CD4-positive, alpha-beta T cell (primary cell): Measurements from ENCODE around the gene INPP4A. TPM values are rescaled to one million over a fixed set of nuclear protein-coding genes. Genes with fewer than 3 reads are reported as not detected.

Experiments used
- ATAC-seq: fragments of 200-7000 bp; cut with Tn5 transposase; one replicate; pipeline ENCODE4 v1.10.0; 2022; ENCODE audit warnings: mild to moderate bottlenecking; ENCODE audit not compliant: poor library complexity
- CTCF ChIA-PET: fragments of 350-600 bp; sonication (Branson Sonifier 250); formaldehyde crosslinking; loops from one replicate; lab custom pipeline; 2021; ENCODE audit warnings: antibody characterized with exemption, inconsistent platforms; lab: Charles Lee
- POLR2A ChIA-PET: fragments of 350-600 bp; sonication (Branson Sonifier 250); formaldehyde crosslinking; loops from one replicate; lab custom pipeline; 2021; ENCODE audit warnings: antibody characterized with exemption, inconsistent platforms; lab: Charles Lee
- DNase-seq, 14 experiments: peaks; one replicate each; pipeline ENCODE4 v3.0.0-alpha.2; 2013 to 2020; ENCODE audit warnings: mixed read lengths in 2 of 14
- H3K27ac ChIP-seq, 2 donors: one replicate each; pipeline versions ENCODE4 v1.5.1 to v1.7.0; 2013; ENCODE audit warnings: low read length in 2 of 2, low read depth in 1 of 2, mild to moderate bottlenecking in 1 of 2
- H3K27me3 ChIP-seq, 2 experiments: 1 replicate in 1 of 2; 2 replicates in 1 of 2; pipeline versions ENCODE4 v1.6.1 to v1.7.0; 2013; ENCODE audit warnings: low read length in 2 of 2, control low read depth in 1 of 2, mild to moderate bottlenecking in 1 of 2, moderate library complexity in 1 of 2; ENCODE audit not compliant: insufficient read depth in 2 of 2, control insufficient read depth in 1 of 2
- H3K36me3 ChIP-seq: one replicate; pipeline ENCODE4 v1.6.1; 2013; ENCODE audit warnings: low read length, control low read depth; ENCODE audit not compliant: insufficient read depth
- H3K4me1 ChIP-seq: one replicate; pipeline ENCODE4 v1.6.1; 2013; ENCODE audit warnings: low read length, control low read depth; ENCODE audit not compliant: insufficient read depth
- H3K4me3 ChIP-seq: one replicate; pipeline ENCODE4 v1.5.1; 2013; ENCODE audit warnings: mild to moderate bottlenecking, low read length, moderate library complexity
- H3K9me3 ChIP-seq, 2 experiments: 1 replicate in 1 of 2; 2 replicates in 1 of 2; pipeline versions ENCODE4 v1.6.1 to v1.7.0; 2013; ENCODE audit warnings: low read length in 2 of 2, mild to moderate bottlenecking in 2 of 2, control low read depth in 1 of 2, moderate library complexity in 1 of 2; ENCODE audit not compliant: control insufficient read depth in 1 of 2, insufficient read depth in 1 of 2
- H3K27ac Mint-ChIP-seq: one replicate; pipeline ENCODE4 v1.8.0; 2020; ENCODE audit warnings: mixed read lengths
- H3K27me3 Mint-ChIP-seq: one replicate; pipeline ENCODE4 v1.8.0; 2021; ENCODE audit warnings: mixed read lengths
- H3K36me3 Mint-ChIP-seq: one replicate; pipeline ENCODE4 v1.8.0; 2021; ENCODE audit warnings: low read depth, mixed read lengths
- H3K4me1 Mint-ChIP-seq: one replicate; pipeline ENCODE4 v1.8.0; 2021; ENCODE audit warnings: low read depth, mixed read lengths
- H3K4me3 Mint-ChIP-seq: one replicate; pipeline ENCODE4 v1.8.0; 2020; ENCODE audit warnings: mild to moderate bottlenecking, mixed read lengths
- H3K9me3 Mint-ChIP-seq: one replicate; pipeline ENCODE4 v1.8.0; 2020; ENCODE audit warnings: mixed read lengths
- intact Hi-C, 2 experiments: fragments of 100-400 bp; cut with DNase I in 1 of 2; cut with micrococcal nuclease in 1 of 2; formaldehyde crosslinking; loops; one replicate each; pipeline versions ENCODE4 v1.15.1 to v1.9.0; 2023 to 2025; cut with DNase I, micrococcal nuclease
- total RNA-seq, 174 experiments: library from RNA in 2 of 174; stranded (reverse) in 2 of 174; gene quantifications; one replicate each; pipeline ENCODE4 v1.2.3 and lab custom pipeline; 2021 to 2026
- TF ChIP-seq, protein P1 (sequence below): fragments of 200-600 bp; IDR thresholded peaks from one replicate; pipeline ENCODE4 v1.8.0; 2022; ENCODE audit warnings: antibody characterized with exemption, mild to moderate bottlenecking

The INPP4A gene
- total RNA-seq, 2 experiments from 2014 or later: 86.4 to 89.2 TPM

DNA sequence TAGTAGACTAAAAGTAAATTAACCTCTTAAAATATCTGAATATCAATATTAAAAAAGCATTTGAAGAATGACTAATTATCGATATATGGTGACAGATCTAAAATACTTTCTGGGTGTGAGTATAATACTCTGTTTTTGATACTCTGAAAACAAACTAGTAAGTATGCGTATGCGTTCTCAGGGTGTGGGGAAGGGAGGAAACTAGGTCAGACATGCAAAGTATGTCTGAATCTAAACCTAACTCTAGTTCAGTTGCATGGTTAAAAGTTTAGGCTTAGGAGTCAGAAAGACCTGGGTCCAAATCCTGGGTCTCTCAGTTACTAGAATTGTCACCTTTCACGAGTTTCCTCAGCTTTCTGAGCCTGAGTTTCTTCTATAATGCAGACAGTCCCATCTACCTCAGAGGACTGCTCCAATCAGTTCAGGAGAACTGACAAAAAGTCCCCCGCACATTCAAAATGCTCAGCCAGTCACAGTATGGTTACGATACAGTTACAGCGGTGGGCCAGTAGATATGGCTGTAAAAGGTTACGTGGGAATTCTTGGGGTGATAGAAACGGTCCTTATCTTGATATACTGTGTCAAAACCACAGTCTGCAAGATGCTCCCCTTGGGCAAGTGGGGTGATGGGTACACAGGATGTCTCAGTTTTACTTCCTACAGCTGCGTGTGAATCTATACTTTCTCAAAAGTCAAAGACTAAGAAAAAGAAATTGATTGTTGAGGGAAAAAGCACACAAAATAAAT is 192.9 kb downstream of the INPP4A start:
- Mint-ChIP-seq H3K4me3 (peak overlapping the region; percentile 79), H3K36me3 (peaks cover 88% of the 10 kb centered on the region), H3K27ac (peak overlapping the region; percentile 99), H3K4me1 (peaks cover 44% of the 10 kb centered on the region), H3K27me3 (no peaks in the 10 kb centered on the region), H3K9me3 (no peaks in the 10 kb centered on the region)
- no peaks in the 10 kb centered on the region for H3K9me3 ChIP-seq
- H3K4me3 ChIP-seq: no peak overlapping the region
- CTCF ChIA-PET: interaction anchor here (0.7 to 5.9 kb wide), 2 partner anchors 12 to 93 kb away, joined by 3 to 32 read pairs; partner anchors contain the start of gene MGAT4A
- ATAC-seq (peak; percentile 80), DNase-seq (peak in 10 of 14 experiments; percentile 25 to 87 (median 49))
- intact Hi-C loops: loop anchor here in 1 of 2 experiments (1.0 to 10.0 kb wide), 2 partner anchors 200 to 517 kb away; partner anchors contain the start of genes LIPT1 and TSGA10
- POLR2A ChIA-PET: interaction anchor here (1.0 to 2.2 kb wide), 4 partner anchors 12 to 185 kb away, joined by 3 to 5 read pairs (median 4); partner anchors contain the start of gene MGAT4A
- H3K4me1 ChIP-seq: peaks cover 31% of the 10 kb centered on the region
- no peaks in the 10 kb centered on the region for H3K27me3 ChIP-seq
- peaks cover 88% of the 10 kb centered on the region for H3K36me3 ChIP-seq
- peak overlapping the region; percentile 20 to 85 for H3K27ac ChIP-seq
- TF ChIP-seq, protein P1, sequence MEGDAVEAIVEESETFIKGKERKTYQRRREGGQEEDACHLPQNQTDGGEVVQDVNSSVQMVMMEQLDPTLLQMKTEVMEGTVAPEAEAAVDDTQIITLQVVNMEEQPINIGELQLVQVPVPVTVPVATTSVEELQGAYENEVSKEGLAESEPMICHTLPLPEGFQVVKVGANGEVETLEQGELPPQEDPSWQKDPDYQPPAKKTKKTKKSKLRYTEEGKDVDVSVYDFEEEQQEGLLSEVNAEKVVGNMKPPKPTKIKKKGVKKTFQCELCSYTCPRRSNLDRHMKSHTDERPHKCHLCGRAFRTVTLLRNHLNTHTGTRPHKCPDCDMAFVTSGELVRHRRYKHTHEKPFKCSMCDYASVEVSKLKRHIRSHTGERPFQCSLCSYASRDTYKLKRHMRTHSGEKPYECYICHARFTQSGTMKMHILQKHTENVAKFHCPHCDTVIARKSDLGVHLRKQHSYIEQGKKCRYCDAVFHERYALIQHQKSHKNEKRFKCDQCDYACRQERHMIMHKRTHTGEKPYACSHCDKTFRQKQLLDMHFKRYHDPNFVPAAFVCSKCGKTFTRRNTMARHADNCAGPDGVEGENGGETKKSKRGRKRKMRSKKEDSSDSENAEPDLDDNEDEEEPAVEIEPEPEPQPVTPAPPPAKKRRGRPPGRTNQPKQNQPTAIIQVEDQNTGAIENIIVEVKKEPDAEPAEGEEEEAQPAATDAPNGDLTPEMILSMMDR: no peak

DNA sequence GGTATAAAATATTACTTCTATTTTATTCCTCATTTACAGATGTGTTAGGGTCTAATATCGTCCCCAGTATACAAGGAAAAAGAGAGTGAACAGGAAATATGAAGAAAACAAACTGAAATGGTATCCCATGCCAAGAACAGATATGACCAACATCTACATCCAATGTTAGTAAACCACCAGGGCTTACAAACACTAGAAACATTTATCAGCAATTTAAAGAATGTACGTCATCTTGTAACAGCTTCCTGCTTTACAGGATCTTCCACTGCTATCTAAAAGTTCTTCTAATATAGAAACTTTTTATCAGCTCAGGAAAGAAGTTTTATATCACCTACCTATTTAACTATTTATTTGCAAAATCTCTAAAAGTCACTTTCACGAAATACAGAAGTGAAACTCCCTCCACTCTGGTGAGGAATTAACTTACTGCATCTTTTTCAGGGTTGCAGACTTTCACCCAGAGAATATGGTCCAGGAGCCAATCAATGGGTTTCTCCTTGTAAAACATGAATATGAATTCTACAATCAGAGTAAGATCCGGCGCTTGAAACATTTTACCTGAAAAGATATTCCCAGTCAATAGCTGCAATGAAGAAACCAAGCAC is 198.9 kb downstream of the INPP4A start:
- ATAC-seq (no peak), DNase-seq (no peak)
- peaks cover 90% of the 10 kb centered on the region for H3K36me3 ChIP-seq
- Mint-ChIP-seq H3K4me1 (peaks cover 24% of the 10 kb centered on the region), H3K36me3 (peaks cover 90% of the 10 kb centered on the region), H3K27me3 (no peaks in the 10 kb centered on the region), H3K27ac (peak overlapping the region; percentile 77), H3K4me3 (no peak overlapping the region), H3K9me3 (no peaks in the 10 kb centered on the region)
- no peak overlapping the region for H3K27ac ChIP-seq
- TF ChIP-seq, protein P1: no peak
- intact Hi-C loops: loop anchor here in 1 of 2 experiments (10.0 kb wide), 1 partner anchor 421 kb away; no protein-coding TSS in a partner anchor
- ChIA-PET POLR2A (no interaction called here), CTCF (no interaction called here)
- H3K4me3 ChIP-seq: no peak overlapping the region
- H3K4me1 ChIP-seq: peaks cover 7% of the 10 kb centered on the region
- H3K9me3 ChIP-seq: no peaks in the 10 kb centered on the region
- H3K27me3 ChIP-seq: no peaks in the 10 kb centered on the region

Other genes with a start within 250 kb of the INPP4A start
- not detected for gene CNGA3, start 98.4 kb upstream of the INPP4A start, total RNA-seq
- gene COA5, start 163.7 kb downstream of the INPP4A start, total RNA-seq: 10 to 100 TPM; 29.2 to 30.1 TPM
- 10 to 100 TPM; 17.1 to 17.5 TPM for gene UNC50, start 163.7 kb downstream of the INPP4A start, total RNA-seq